Thoracic aorta (tissue), 2 donors: ENCODE results near the gene LMCD1. TPM values are rescaled to one million over a fixed set of nuclear protein-coding genes. Genes with fewer than 3 reads are reported as not detected.
A peak's percentile ranks its signal among the peaks of the same experiment; 100 is the strongest.

Experiments used
- ATAC-seq: fragments of 150-250 bp; one replicate; pipeline ENCODE4 v1.8.0; 2017; ENCODE audit warnings: low read depth; ENCODE audit not compliant: insufficient number of reproducible peaks, low FRiP score
- DNase-seq: peaks from one replicate; pipeline ENCODE4 v3.0.0-alpha.2; 2020; ENCODE audit warnings: low spot score
- H3K27ac ChIP-seq, 2 donors: fragments of 200-600 bp; sonication (generic); 1 replicate in 1 of 2; 2 replicates in 1 of 2; pipeline ENCODE4 v1.5.1; 2016; ENCODE audit warnings: mild to moderate bottlenecking in 2 of 2, moderate library complexity in 2 of 2
- H3K27me3 ChIP-seq: fragments of 200-600 bp; sonication (generic); replicated peaks from 2 replicates; pipeline ENCODE4 v1.6.0; 2016; ENCODE audit warnings: mild to moderate bottlenecking; ENCODE audit not compliant: insufficient read depth
- H3K36me3 ChIP-seq: fragments of 200-600 bp; sonication (generic); one replicate; pipeline ENCODE4 v1.5.1; 2016
- H3K4me1 ChIP-seq, 2 donors: fragments of 200-600 bp; sonication (generic); 1 replicate in 1 of 2; 2 replicates in 1 of 2; pipeline versions ENCODE4 v1.5.1 to v1.6.0; 2016; ENCODE audit warnings: low read depth in 2 of 2, mild to moderate bottlenecking in 1 of 2; ENCODE audit not compliant: control insufficient read depth in 1 of 2
- H3K4me3 ChIP-seq: fragments of 200-600 bp; sonication (generic); 2 replicates; pipeline ENCODE4 v1.5.1; 2016; ENCODE audit warnings: mild to moderate bottlenecking
- H3K9me3 ChIP-seq: fragments of 200-600 bp; sonication (generic); 2 replicates; pipeline ENCODE4 v1.5.1; 2016
- total RNA-seq, 2 donors: library from RNA; depleted of rRNA; stranded (reverse); fragments of >200 nt; gene quantifications; one replicate each; pipeline versions ENCODE4 v1.1.0 to v1.2.3, GENCODE V29; 2016
- TF ChIP-seq, protein P1 (sequence below): fragments of 200-600 bp; sonication (generic); IDR thresholded peaks from one replicate; pipeline ENCODE4 v1.5.1; 2019; ENCODE audit warnings: antibody characterized with exemption

The LMCD1 gene
- total RNA-seq, 2 donors from 2014 or later = 813 to 852 TPM

DNA sequence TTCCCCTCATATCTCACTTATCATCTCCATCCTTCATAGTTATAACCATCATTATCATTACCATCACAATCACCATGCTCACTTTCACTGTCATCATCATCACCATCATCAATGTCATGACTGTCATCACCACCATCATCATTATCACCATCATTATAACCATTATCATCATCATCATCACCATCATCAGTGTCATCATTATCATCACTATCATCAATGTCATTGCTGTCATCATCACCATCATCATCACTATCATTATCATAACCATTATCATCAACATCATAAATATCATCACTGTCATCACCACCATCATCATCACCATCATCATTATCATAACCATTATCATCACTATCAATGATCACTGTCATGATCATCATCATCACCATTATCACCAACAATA is 98.8 kb downstream of the LMCD1 start:
- Histone ChIP-seq H3K4me3 (no peak overlapping the region), H3K36me3 (no peaks in the 10 kb centered on the region), H3K27ac (no peak overlapping the region), H3K4me1 (peaks cover 0 to 16% of the 10 kb centered on the region in 2 donors), H3K9me3 (no peaks in the 10 kb centered on the region), H3K27me3 (no peaks in the 10 kb centered on the region)
- ATAC-seq (no peak), DNase-seq (no peak)
- TF ChIP-seq, protein P1, sequence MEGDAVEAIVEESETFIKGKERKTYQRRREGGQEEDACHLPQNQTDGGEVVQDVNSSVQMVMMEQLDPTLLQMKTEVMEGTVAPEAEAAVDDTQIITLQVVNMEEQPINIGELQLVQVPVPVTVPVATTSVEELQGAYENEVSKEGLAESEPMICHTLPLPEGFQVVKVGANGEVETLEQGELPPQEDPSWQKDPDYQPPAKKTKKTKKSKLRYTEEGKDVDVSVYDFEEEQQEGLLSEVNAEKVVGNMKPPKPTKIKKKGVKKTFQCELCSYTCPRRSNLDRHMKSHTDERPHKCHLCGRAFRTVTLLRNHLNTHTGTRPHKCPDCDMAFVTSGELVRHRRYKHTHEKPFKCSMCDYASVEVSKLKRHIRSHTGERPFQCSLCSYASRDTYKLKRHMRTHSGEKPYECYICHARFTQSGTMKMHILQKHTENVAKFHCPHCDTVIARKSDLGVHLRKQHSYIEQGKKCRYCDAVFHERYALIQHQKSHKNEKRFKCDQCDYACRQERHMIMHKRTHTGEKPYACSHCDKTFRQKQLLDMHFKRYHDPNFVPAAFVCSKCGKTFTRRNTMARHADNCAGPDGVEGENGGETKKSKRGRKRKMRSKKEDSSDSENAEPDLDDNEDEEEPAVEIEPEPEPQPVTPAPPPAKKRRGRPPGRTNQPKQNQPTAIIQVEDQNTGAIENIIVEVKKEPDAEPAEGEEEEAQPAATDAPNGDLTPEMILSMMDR = no peak

DNA sequence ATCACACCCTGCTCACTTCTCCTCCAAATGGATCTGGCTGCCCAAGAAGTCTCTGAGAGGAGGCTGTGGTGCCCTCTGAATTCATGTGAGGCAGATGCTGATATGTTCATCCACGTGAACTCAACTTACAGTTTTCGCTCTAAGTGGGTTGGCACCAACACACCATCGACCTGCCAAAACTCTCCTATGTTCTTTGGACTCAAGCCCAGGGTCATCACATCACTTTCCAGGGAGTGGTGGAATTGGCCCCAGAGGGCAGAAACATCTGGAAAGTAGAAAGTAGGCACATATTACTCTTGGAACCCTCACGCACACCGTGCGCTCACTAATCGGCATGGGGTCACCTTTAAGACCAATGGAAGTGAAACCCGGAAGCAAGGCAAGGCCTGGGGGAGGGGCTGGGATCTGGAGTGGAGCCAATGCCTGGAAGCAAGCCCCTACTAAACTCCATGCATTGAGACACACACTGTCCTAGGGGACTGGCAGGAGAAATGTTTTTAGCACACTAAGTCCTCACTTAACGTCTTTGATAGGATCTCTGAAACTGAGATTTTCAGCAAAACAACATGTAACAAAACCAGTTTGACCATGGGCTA is 101.6 kb downstream of the LMCD1 start:
- Histone ChIP-seq H3K36me3 (no peaks in the 10 kb centered on the region), H3K4me3 (no peak overlapping the region), H3K27ac (peak overlapping the region in 1 of 2 donors; percentile 41), H3K9me3 (no peaks in the 10 kb centered on the region), H3K27me3 (no peaks in the 10 kb centered on the region), H3K4me1 (peaks cover 9 to 30% of the 10 kb centered on the region in 2 donors)
- DNase-seq (no peak), ATAC-seq (no peak)
- TF ChIP-seq, protein P1 = no peak

DNA sequence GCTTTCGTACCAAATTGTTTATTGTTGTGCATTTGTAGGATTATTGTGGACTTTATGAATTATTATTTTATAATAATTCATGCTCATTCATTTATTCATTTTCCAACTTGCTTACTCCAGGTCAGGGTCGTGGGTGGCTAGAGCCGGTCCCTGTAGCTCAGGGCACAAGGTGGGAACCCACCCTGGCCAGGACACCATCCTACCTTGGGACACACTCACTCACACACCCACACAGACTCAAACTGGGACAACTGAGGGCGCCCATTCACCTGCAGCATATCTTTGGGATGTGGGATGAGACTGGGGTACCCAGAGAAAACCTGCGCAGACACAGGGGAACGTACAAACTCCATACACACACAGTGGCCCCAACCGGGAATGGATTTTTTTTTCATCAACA is 102.4 kb downstream of the LMCD1 start:
- no peak for ATAC-seq
- DNase-seq = no peak
- H3K9me3 ChIP-seq = no peaks in the 10 kb centered on the region
- peaks cover 9 to 30% of the 10 kb centered on the region in 2 donors for H3K4me1 ChIP-seq
- H3K4me3 ChIP-seq = no peak overlapping the region
- H3K36me3 ChIP-seq = no peaks in the 10 kb centered on the region
- TF ChIP-seq, protein P1 = no peak
- H3K27me3 ChIP-seq = no peaks in the 10 kb centered on the region
- H3K27ac ChIP-seq = no peak overlapping the region

DNA sequence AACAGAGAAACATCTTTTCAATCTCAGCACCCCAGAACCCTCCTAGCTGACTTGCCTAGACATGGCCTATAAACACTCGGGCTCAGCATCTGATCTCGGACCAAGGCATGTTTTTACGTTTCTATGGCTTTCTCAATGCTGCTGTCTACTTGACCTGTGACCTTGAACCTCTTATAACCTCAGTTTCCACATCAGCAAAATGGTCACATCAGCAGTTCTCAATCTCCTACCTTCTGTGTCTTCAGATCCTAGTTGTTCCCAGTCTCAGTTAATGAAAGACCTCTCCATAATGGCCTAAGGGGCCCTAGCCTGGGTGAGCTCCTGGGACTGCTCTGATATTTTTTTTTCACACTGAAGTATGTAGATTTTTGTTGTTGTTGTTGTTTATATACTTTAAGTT is 103.4 kb downstream of the LMCD1 start:
- no peak for ATAC-seq
- Histone ChIP-seq H3K27me3 (no peaks in the 10 kb centered on the region), H3K27ac (no peak overlapping the region), H3K9me3 (no peaks in the 10 kb centered on the region), H3K4me3 (no peak overlapping the region), H3K36me3 (no peaks in the 10 kb centered on the region), H3K4me1 (peaks cover 9 to 30% of the 10 kb centered on the region in 2 donors)
- no peak for DNase-seq
- TF ChIP-seq, protein P1 = no peak

DNA sequence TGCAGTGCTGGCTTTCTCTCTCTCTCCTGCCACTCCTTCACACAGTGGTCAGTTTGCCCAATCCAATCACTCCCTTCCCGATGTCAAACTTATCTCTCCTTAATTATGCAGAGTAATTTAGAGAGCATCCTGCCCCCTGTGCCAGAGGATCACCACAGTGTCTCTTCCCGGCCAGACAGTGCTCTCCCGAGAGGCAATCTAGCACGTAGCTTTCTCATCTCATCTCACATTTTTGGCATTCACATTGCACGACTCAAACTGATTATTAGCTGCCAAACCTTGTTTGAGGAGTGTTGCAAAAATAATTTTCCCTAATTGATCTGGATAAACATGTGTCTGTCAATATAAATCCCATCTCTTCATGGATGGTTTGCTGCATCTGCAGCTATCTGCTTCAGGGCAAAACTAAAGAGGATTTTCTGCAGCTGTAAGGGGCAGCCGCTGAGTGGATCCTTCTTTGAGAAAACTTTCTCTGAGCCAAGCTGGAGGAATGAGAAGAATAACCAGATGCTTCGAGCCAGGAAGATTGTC is 105.1 kb downstream of the LMCD1 start:
- DNase-seq (no peak), ATAC-seq (no peak)
- H3K9me3 ChIP-seq = no peaks in the 10 kb centered on the region
- no peak overlapping the region for H3K27ac ChIP-seq
- H3K4me1 ChIP-seq = peaks cover 9 to 30% of the 10 kb centered on the region in 2 donors
- H3K36me3 ChIP-seq = no peaks in the 10 kb centered on the region
- H3K4me3 ChIP-seq = peak overlapping the region; percentile 13
- H3K27me3 ChIP-seq = no peaks in the 10 kb centered on the region
- TF ChIP-seq, protein P1 = no peak
